PC-3 (cell line): ENCODE data around the gene UCK2. TPM values are rescaled to one million over a fixed set of nuclear protein-coding genes. Genes with fewer than 3 reads are reported as not detected.

Experiments used
- ATAC-seq: fragments of 200-7000 bp; cut with Tn5 transposase; 2 replicates; pipeline ENCODE4 v1.9.1; 2020; ENCODE audit warnings: mild to moderate bottlenecking, moderate library complexity
- BruUV-seq: library from RNA; stranded (reverse); fragments of 400-500 nt; replicated peaks from 2 replicates; lab custom pipeline; 2021; lab: Mats Ljungman, UMichigan
- CTCF ChIA-PET: fragments of 300-600 bp; sonication (Branson Sonifier 250); formaldehyde crosslinking; loops from one replicate; lab custom pipeline; 2022; ENCODE audit warnings: antibody characterized with exemption; lab: Charles Lee
- POLR2A ChIA-PET: fragments of 300-600 bp; sonication (Branson Sonifier 250); formaldehyde crosslinking; loops from one replicate; lab custom pipeline; 2022; ENCODE audit warnings: antibody characterized with exemption; ENCODE audit not compliant: unreplicated experiment; lab: Charles Lee
- DNase-seq: peaks from one replicate; pipeline ENCODE4 v3.0.0-alpha.2; 2015
- H2AFZ ChIP-seq: fragments of 300-600 bp; sonication (generic); 2 replicates; pipeline ENCODE4 v1.6.0; 2016; ENCODE audit warnings: antibody characterized with exemption, low read length
- H3F3A ChIP-seq: fragments of 300-600 bp; sonication (generic); one replicate; pipeline ENCODE4 v1.6.0; 2017; ENCODE audit warnings: antibody characterized with exemption, low read length, control low read depth, mild to moderate bottlenecking; ENCODE audit not compliant: unreplicated experiment
- H3K27ac ChIP-seq: fragments of 300-600 bp; sonication (generic); 2 replicates; pipeline ENCODE4 v1.5.1; 2016; ENCODE audit warnings: mild to moderate bottlenecking, low read length
- H3K27me3 ChIP-seq: fragments of 300-600 bp; sonication (generic); 2 replicates; pipeline ENCODE4 v1.6.1; 2016; ENCODE audit warnings: low read length, mixed read lengths
- H3K36me3 ChIP-seq: fragments of 300-600 bp; sonication (generic); 2 replicates; pipeline ENCODE4 v1.6.1; 2016; ENCODE audit warnings: low read depth, mixed run types, low read length, mixed read lengths
- H3K4me1 ChIP-seq: fragments of 300-600 bp; sonication (generic); 2 replicates; pipeline ENCODE4 v1.5.1; 2016; ENCODE audit warnings: low read length; ENCODE audit not compliant: insufficient read depth
- H3K4me2 ChIP-seq: fragments of 300-600 bp; sonication (generic); 2 replicates; pipeline ENCODE4 v1.6.0; 2016; ENCODE audit warnings: low read length
- H3K4me3 ChIP-seq: fragments of 300-600 bp; sonication (generic); 2 replicates; pipeline ENCODE4 v1.5.1; 2016; ENCODE audit warnings: mild to moderate bottlenecking, low read length, mixed read lengths
- H3K79me2 ChIP-seq: fragments of 300-600 bp; sonication (generic); 2 replicates; pipeline ENCODE4 v1.6.1; 2017; ENCODE audit warnings: low read length, mixed read lengths
- H3K9ac ChIP-seq: fragments of 300-600 bp; sonication (generic); 2 replicates; pipeline ENCODE4 v1.6.0; 2016; ENCODE audit warnings: mild to moderate bottlenecking, low read length
- H3K9me2 ChIP-seq: fragments of 300-600 bp; sonication (generic); replicated peaks from 2 replicates; pipeline ENCODE4 v1.6.1; 2016; ENCODE audit warnings: mixed run types, low read length, mixed read lengths
- H3K9me3 ChIP-seq: fragments of 300-600 bp; sonication (generic); 2 replicates; pipeline ENCODE4 v1.6.1; 2016; ENCODE audit warnings: low read length, mixed read lengths
- H4K20me1 ChIP-seq: fragments of 300-600 bp; sonication (generic); 2 replicates; pipeline ENCODE4 v1.6.1; 2016; ENCODE audit warnings: low read length, mixed read lengths
- CTCF ChIP-seq: fragments of 300-600 bp; sonication (generic); conservative IDR thresholded peaks from 2 replicates; pipeline ENCODE4 v1.5.1; 2017; ENCODE audit warnings: antibody characterized with exemption, low read depth, mild to moderate bottlenecking, low read length
- EZH2 ChIP-seq: fragments of 300-600 bp; sonication (generic); IDR thresholded peaks from one replicate; pipeline ENCODE4 v1.6.1; 2017; ENCODE audit warnings: antibody characterized with exemption, mild to moderate bottlenecking, low read length; ENCODE audit not compliant: unreplicated experiment
- EZH2phosphoT487 ChIP-seq: fragments of 300-600 bp; sonication (generic); IDR thresholded peaks from 2 replicates; pipeline ENCODE4 v1.6.1; 2018; ENCODE audit warnings: mild to moderate bottlenecking, antibody characterized with exemption, low read length, borderline replicate concordance
- intact Hi-C: fragments of 100-400 bp; cut with micrococcal nuclease; formaldehyde crosslinking; loops from 2 replicates; pipeline ENCODE4 v1.9.0; 2023
- total RNA-seq: library from RNA; depleted of rRNA; stranded (reverse); fragments of >200 nt; gene quantifications from 2 replicates; pipeline ENCODE4 v1.2.3, GENCODE V29; 2014

Gene UCK2
- total RNA-seq, 1 experiment from 2014 or later = 193 TPM

GRCh38 chr1:165874643-165875042, 47.2 kb downstream of the UCK2 start:
- no peak for ATAC-seq
- Histone ChIP-seq H3K79me2 (peaks cover 100% of the 10 kb centered on the region), H3K4me2 (no peak overlapping the region), H3K9me2 (no peaks in the 10 kb centered on the region), H3K27ac (no peak overlapping the region), H3F3A (no peaks in the 10 kb centered on the region), H2AFZ (no peak overlapping the region), H4K20me1 (peaks cover 62% of the 10 kb centered on the region), H3K36me3 (peaks cover 17% of the 10 kb centered on the region), H3K4me3 (no peak overlapping the region), H3K9ac (no peak overlapping the region), H3K4me1 (no peaks in the 10 kb centered on the region), H3K27me3 (no peaks in the 10 kb centered on the region), H3K9me3 (no peaks in the 10 kb centered on the region)
- TF ChIP-seq EZH2phosphoT487 (no peak), EZH2 (no peak), CTCF (no peak)
- intact Hi-C loops = no loop called here
- no peak for DNase-seq
- CTCF ChIA-PET = interaction anchor here (0.6 kb wide), 1 partner anchor 19 kb away, joined by 5 read pairs; no protein-coding TSS in a partner anchor
- BruUV-seq = no TSS peak
- POLR2A ChIA-PET = no interaction called here

DNA sequence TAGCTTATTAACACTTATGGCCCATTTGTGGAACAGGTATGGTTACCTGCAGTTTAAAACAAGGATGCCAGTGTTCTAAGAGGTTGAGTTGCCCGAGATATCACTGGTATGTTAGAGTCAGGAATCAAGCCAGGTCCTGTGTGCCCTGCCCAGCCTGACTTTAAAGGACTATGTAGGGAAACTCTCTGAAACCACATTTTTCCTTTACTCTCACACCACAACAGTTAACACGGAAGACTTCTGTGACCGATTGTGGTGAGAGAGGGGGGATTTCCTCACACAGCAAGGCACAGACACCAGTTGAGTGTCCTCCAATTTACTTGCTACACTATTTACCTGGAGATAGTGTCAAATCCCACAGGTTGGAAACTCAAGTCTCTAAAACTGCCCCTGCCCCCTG, 47.8 kb downstream of the UCK2 start:
- ChIA-PET CTCF (interaction anchor here (0.6 kb wide), 1 partner anchor 20 kb away, joined by 5 read pairs; no protein-coding TSS in a partner anchor), POLR2A (no interaction called here)
- H3K36me3 ChIP-seq = peaks cover 17% of the 10 kb centered on the region
- peaks cover 67% of the 10 kb centered on the region for H4K20me1 ChIP-seq
- TF ChIP-seq EZH2 (no peak), EZH2phosphoT487 (no peak), CTCF (no peak)
- H3K27ac ChIP-seq = no peak overlapping the region
- intact Hi-C loops = no loop called here
- no peak for ATAC-seq
- H3F3A ChIP-seq = no peaks in the 10 kb centered on the region
- H3K9ac ChIP-seq = no peak overlapping the region
- H3K4me2 ChIP-seq = no peak overlapping the region
- no peaks in the 10 kb centered on the region for H3K9me2 ChIP-seq
- H3K9me3 ChIP-seq = no peaks in the 10 kb centered on the region
- H3K4me1 ChIP-seq = no peaks in the 10 kb centered on the region
- DNase-seq = no peak
- no peaks in the 10 kb centered on the region for H3K27me3 ChIP-seq
- peaks cover 100% of the 10 kb centered on the region for H3K79me2 ChIP-seq
- H3K4me3 ChIP-seq = no peak overlapping the region
- BruUV-seq = no TSS peak
- no peak overlapping the region for H2AFZ ChIP-seq

GRCh38 chr1:165875604-165876003, 48.2 kb downstream of the UCK2 start:
- Histone ChIP-seq H2AFZ (no peak overlapping the region), H3K27me3 (no peaks in the 10 kb centered on the region), H4K20me1 (peaks cover 71% of the 10 kb centered on the region), H3K4me1 (no peaks in the 10 kb centered on the region), H3K4me2 (no peak overlapping the region), H3K9me2 (no peaks in the 10 kb centered on the region), H3K9ac (no peak overlapping the region), H3K79me2 (peaks cover 100% of the 10 kb centered on the region), H3K9me3 (no peaks in the 10 kb centered on the region), H3F3A (no peaks in the 10 kb centered on the region), H3K27ac (no peak overlapping the region), H3K4me3 (no peak overlapping the region), H3K36me3 (peaks cover 17% of the 10 kb centered on the region)
- no peak for TF ChIP-seq EZH2phosphoT487
- TF ChIP-seq CTCF = no peak
- no peak for TF ChIP-seq EZH2
- CTCF ChIA-PET = no interaction called here
- no TSS peak for BruUV-seq
- POLR2A ChIA-PET = no interaction called here
- DNase-seq = no peak
- intact Hi-C loops = no loop called here
- ATAC-seq = no peak
